ENCODE results near the gene MORN4.
"Not testable (repeated sequence)": the region's sequence is repeated elsewhere in the genome, so short reads cannot be mapped to it uniquely, and the experiment has no call there.

MORN4 gene

DNA sequence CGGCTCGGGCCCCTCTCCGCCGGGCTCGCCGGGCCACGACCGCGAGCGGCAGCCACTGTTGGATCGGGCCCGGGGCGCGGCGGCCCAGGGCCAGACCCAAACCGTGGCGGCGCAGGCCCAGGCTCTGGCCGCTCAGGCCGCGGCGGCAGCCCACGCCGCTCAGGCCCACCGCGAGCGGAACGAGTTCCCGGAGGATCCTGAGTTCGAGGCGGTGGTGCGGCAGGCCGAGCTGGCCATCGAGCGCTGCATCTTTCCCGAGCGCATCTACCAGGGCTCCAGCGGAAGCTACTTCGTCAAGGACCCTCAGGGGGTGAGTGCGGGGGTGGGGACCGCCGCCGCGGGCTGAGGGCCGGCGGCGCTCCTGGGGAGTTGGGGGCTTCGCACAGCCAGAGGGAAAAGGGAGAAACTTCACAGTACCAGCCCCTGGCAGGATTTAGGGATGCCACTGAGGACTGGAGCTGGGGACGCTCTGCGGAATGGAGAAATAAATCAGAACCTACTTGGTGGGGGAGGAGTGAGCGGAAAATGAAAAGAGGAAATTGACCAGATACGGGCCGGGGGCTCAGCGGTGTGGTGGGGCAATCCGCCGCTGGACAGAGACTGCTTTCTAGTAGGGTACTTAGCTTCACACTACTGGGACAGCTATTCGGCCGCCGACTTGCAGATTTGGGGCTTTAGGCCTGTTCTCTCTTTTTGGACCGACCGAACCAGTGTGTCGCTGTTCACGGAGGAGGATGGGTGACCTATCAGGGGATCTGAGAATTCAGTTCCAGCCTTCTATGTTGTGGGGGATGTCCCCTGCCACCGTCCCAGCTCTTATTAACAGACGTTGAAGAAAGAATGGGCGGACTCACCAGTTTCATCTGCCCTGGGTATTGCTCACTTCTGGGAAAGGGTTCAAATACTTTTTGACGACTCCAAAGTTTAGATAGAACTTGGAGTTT lies 7.8 kb upstream of the MORN4 start:
- no peak for DNase-seq (ENCODE audit: low read depth)

DNA sequence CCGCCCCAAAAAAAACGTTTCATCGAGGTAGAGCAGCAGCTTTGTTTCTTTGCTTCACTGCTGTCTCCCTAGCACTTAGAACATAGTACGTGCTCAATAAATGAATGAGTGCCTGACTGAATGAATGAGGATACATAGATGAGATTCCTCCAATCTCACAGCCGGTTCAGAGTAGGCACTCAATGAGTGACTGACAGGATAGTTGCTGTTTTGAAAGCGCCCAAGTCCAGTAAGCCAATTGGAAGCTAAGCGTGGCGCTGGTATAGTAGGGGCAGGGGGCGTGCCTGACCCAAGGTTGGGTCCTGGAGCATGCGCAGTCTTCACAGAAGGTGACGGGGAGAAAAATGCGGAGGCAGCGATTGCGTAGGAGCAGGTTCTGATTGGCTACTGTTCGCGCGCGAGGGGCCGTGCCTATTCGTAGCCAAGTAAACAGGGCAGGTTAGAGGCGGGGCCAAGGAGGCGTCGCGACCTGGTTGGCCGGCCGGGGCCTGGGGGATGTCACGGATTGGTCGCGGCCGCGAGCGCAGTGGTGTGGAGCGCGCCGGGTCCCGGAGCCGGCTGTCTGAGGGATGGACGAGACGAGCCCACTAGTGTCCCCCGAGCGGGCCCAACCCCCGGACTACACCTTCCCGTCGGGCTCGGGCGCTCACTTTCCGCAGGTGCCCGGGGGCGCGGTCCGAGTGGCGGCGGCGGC lies 7.0 kb upstream of the MORN4 start, which contains the start of gene PI4K2A:
PI4K2A (plus strand) TSS at position 498 of the 694 bp plus-strand sequence; CDS start at position 570, 72 bp downstream.
- peak; percentile 97 for DNase-seq (ENCODE audit: low read depth)

DNA sequence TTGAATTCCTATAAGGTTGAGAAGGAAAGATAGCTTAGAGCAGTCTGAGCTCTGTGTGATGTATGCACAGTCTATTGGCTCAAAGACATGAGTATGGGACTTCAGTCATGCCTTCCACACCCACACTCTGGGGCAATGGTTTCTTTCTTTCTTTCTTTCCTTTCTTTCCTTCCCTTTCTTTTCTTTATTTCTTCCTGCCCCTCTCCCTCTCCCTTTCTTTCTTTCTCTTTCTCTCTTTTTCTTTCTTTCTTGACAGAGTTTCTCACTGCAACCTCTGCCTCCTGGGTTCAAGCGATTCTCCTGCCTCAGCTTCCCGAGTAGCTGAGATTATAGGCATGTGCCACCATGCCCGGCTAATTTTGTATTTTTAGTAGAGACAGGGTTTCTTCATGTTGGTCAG lies 5.8 kb upstream of the MORN4 start:
- not testable (repeated sequence) for DNase-seq (ENCODE audit: low read depth)

DNA sequence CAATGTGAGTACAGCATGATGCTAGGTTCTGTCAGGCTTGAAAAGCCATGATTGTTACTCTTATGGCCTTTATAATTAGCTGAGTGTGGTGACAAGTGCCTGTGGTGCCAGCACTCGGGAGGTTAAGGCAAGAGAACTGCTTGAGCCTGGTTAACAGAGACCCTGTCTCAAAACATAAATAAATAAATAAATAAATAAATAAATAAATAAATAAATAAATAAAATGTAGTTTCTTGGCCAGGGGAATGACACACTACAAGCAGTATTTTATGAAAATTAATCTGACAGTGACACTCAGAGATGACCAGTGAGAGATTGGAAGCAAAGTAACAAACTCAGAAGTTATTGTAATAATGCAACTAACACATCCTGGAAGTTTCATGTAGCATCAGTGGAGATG lies 2.3 kb upstream of the MORN4 start:
- no peak for DNase-seq (ENCODE audit: low read depth)

DNA sequence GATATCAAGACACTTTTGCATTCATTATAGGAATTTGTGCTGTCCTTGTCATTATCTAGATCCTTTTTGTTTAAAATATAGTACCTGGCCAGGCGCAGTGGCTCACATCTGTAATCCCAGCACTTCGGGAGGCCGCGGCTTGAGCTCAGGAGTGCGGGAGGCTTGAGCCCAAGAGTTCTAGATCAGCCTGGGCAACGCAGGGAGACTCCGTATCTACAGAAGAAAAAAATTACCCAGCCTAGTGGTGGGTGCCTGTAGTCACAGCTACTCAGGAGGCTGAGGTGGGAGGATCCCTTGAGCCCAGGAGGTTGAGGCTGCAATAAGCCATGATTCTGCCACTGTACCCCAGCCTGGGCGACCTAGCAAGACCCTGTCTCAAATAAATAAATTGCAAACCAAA lies 621 bp upstream of the MORN4 start:
- DNase-seq (ENCODE audit: low read depth) = no peak

DNA sequence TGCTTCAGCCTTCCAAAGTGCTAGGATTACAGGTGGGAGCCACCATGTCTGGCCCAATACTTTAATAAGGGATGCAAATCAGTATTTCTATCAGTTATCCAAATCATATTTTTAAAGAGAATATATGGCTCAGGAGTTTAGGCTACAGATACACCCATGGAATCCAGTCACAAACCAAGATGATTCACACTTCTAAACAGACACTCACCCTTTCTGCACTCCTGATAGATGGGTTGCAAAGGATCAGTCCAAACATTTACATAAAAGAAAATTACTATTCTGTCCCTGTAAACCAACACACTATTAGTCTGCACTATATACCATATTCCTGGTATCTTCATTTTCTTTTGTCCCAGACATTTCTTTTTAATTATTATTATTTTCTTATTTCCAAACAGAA lies 2.2 kb downstream of the MORN4 start:
- DNase-seq (ENCODE audit: low read depth) = no peak

DNA sequence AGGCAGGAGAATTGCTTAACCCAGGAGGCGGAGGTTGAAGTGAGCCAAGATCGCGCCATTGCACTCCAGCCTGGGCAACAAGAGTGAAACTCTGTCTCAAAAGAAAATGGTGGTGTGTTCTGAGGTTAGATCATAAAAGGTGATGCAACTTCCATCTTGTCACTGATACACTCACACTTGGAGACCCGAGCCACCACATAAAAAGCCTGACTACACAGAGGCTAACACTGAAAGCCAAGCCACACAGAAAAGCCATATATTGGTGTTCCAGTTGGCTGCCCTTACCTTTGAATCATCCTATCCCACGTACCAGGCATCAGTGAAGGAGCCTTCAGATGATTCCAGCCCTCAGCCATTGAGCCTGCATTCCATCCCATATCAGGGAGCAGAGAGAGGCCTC lies 4.0 kb downstream of the MORN4 start:
- DNase-seq (ENCODE audit: low read depth) = no peak

DNA sequence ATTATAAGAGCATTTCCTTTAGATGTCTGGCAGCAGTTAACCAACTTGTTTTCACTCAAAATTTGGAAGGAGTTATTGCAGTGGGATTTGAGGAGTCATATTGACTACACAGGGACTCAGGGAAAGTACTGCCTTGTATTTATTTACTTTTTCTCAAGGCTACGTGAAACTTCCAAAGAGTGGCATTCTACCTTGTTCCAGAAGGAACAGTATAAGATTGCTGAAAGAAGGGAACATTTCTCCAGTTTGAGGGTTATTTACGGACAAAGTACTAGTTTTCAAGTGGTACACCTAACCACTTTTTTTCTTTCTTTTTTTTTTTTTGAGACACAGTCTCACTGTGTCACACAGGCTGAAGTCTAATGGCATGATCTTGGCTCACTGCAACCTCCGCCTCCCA lies 5.1 kb downstream of the MORN4 start:
- DNase-seq (ENCODE audit: low read depth) = no peak

DNA sequence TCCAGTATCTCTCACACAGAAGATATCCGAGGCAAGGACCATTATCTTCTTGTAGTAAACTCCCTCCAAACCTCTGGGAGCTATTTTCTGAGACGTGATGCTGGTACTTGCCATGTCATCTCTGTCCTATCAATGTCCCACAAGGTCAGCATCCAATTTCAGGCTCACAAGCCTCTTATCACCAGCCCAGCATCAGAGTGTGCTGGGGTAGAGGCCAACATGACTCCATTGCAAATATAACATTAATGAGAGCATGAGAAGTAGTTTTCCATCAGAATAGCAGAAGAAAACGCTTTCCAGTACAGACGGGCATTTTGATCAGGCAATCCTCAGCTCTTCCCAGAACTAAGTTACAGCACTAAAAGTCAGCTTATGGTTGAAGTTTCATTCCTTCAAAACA lies 5.6 kb downstream of the MORN4 start:
- DNase-seq (ENCODE audit: low read depth) = no peak

DNA sequence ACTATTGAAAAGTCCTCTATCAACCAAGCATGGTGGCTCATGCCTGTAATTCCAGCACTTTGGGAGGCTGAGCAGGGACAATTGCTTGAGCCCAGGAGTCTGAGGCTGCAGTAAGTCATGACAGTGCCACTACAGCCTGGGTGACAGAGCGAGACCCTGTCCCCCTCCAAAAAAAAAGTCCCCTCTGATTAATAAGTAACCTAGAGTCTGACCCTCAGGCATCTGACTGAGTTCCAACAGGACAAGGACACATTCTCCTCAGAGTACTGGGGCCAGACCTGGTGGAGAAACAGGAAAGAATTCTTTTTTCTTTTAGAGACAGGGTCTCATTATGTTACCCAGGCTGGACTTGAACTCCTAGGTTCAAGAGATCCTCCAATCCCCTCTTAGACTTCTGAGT lies 10.0 kb downstream of the MORN4 start:
- DNase-seq (ENCODE audit: low read depth) = no peak

DNA sequence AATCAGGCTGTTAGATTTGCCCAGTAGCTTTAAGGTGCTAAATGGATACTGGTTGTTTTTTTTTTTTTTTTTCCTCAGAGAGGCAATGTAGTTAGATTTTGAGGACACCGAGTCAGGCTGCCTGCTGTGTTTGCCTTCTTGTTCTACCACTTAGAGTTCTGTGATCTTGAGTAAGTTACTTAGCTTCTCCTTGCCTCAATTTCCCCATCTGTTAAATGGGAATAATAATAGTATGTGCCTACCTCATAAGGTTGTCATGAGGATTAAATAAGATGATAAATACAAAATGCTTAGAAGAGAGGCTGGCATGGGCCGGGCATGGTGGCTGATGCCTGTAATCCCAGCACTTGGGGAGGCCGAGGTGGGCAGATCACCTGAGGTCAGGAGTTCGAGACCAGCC lies 14.6 kb downstream of the MORN4 start:
- no peak for DNase-seq (ENCODE audit: low read depth)

DNA sequence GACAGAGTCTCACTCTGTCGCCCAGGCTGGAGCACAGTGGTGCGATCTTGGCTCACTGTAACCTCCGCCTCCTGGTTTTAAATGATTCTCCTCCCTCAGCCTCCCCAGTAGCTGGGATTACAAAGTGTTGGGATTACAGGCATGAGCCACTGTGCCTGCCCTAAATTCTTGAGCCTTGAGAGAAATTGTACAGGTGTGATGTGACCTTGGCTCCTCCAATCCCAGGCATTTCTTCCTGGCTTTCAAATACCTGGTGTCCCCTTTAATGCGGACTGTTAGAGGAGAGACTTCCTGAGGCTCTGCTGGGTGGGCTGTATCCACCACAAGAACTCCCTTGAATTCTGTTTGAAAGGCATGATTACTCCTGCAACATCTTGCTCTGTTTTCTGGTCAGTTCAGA lies 15.0 kb downstream of the MORN4 start:
- DNase-seq (ENCODE audit: low read depth) = no peak

DNA sequence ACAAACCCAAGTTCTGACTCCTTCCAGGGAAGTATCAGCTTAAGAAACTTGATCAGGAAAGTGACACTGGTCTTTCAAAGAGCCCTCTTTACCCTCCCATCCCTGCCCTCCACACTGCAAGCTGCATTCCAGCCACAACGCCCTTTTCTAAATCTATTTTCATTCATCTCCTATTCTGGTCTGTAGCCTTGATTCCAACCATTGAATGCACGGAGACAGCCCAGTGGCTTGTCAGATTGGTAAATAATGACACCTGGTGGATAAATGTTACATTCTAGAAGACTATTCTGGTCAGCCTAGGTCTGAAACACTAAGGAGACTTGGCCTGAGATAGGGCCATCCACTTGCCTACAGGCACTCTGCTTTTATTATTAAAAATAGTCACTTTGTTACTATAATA lies 20.9 kb downstream of the MORN4 start:
- no peak for DNase-seq (ENCODE audit: low read depth)

DNA sequence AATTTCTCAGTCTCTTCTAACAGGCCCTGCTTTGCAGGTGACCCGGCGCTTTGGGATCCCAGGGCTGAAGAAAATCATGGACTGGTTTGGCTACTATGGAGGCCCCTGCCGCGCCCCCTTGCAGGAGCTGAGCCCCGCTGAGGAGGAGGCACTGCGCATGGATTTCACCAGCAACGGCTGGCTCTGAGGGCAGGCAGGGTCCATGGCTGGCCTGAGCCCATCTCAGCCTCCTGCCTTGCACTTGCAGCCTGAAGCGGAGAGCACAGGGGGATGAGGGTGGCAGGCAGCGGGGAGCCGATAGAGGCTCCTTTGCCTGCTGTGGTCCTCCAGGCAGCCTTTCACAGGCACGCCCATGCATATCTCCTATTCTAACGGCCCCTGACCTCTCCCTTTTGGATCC lies 21.8 kb downstream of the MORN4 start:
- DNase-seq (ENCODE audit: low read depth) = no peak

DNA sequence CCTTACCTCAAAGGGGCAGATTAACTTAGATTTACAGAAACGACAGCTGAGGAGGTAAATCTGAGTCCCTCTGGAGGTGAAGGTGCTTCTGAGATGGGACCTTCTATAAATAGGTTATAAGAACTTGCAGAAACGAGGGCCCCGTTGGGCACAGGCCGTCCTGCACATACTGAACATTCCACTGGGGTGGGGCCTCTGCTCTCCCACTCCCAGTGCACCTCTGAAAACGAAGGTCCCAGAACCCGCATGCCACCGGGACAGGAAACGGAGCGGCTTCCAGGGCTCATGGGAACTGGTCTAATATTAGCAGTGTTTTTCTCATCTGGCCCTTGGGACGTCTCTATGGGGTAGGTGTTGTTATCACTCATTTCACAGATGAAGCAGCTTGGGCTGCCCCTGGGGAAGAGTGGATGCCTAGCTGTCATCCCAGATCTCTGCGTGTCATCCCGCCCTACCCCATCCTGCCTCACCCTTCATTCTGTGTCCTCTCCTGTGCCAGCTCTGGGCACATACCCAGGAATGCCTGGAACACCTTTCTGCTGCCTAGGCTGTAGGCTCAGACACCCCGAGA lies 24.2 kb downstream of the MORN4 start:
- DNase-seq (ENCODE audit: low read depth) = no peak

DNA sequence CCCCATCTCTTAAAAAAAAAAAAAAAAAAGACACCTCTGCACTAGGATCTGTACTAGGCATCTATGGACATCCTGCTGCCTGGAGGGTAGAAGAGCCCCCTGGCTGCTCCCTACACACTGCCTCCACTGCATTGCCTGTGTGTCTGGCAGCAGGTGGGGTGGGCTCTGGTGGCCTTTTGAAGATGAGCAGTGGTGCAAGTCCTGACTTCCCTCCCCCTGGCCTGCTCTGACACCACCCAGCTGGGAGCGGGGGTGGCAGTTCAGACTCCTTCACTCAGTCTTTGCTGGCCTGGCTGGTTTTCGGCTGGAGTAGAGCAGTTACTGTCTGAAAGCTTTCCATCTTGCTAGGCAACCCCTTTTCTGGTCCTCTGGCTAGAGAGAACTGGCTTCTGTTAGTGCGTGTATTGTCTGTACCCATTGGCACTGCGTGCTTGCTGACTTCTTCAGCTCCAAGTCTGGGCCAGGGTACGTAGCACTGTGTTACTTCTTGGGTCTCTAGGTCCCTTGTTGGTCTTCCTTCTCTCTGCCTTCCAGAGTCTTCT lies 26.1 kb downstream of the MORN4 start:
- no peak for DNase-seq (ENCODE audit: low read depth)

DNA sequence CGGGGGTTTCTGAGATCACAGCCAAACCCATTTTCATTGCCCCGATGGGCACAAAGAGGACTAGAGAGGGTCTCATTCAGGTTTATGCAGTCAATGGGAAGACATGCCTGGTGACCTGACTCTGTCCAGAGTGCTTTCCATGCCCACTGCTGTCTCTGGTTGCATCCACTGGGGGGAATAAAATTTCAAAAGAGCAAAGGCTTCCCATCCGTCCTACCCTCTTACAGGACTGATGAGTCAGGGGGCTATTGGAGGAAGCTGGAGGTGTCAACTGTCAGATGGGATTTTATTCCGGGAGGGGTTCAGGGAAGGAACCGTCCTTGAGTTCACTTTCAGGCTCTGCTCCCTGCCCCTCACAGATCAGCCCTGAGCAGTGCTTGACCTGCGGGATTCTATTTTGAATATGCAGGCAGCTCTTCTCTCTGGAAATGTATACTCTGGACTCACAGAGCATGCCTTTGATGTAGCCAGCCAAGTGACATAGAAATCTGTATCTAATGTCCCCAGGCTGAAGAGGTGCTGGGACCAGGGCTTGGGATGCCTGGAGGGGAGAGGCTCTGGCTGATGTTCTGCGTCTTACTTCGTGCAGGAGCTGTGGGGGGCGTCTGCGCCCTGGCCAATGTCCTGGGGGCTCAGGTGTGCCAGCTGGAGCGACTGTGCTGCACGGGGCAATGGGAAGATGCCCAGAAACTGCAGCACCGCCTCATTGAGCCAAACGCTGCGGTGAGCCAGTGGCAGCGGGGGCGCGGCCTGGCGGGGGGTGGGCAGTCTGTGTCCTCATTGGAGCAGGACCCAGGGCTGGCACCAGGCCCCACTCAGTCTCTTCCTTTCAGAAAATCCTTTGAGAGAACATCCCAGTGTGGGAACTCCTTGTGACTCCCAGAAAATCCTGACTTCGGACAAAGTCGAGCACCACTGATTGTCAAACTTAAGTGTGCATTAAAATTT lies 31.8 kb downstream of the MORN4 start:
- DNase-seq (ENCODE audit: low read depth) = no peak

DNA sequence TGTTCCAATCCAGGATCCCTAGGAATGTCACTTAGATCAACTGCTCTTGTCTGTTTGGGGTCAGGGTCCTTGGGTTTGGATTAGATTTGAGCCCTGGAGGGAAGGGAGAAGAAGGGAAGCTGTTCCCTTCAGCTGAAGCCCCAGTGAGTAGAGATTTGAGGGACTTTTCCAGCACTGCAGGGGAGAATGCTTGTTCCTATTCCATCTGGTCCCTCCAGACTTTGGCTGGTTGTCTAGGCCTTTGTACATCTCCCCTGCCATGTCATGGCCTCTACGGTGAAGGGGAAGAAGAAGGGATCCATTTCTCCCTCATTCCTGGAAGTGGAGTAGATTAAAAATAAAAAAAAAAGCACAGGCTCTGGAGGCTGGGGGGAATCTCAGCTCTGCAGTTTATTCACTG lies 32.7 kb downstream of the MORN4 start:
- no peak for DNase-seq (ENCODE audit: low read depth)

DNA sequence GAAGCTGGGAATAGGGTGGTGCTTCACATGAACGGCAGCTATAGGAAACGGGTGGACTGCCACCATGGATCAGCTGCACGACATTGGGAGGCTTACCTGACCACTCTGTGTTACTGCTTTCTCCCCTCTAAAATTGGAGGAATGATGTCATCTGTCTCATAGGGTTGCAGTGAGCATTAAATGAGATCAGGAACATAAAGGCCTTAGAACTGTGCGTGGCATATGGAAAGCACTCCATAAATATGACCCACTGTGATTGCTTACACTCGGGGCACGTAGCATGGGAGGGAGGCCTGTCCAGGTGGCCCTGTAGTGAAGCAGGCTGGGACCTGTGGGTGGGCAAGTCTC lies 34.1 kb downstream of the MORN4 start:
- DNase-seq (ENCODE audit: low read depth) = no peak

DNA sequence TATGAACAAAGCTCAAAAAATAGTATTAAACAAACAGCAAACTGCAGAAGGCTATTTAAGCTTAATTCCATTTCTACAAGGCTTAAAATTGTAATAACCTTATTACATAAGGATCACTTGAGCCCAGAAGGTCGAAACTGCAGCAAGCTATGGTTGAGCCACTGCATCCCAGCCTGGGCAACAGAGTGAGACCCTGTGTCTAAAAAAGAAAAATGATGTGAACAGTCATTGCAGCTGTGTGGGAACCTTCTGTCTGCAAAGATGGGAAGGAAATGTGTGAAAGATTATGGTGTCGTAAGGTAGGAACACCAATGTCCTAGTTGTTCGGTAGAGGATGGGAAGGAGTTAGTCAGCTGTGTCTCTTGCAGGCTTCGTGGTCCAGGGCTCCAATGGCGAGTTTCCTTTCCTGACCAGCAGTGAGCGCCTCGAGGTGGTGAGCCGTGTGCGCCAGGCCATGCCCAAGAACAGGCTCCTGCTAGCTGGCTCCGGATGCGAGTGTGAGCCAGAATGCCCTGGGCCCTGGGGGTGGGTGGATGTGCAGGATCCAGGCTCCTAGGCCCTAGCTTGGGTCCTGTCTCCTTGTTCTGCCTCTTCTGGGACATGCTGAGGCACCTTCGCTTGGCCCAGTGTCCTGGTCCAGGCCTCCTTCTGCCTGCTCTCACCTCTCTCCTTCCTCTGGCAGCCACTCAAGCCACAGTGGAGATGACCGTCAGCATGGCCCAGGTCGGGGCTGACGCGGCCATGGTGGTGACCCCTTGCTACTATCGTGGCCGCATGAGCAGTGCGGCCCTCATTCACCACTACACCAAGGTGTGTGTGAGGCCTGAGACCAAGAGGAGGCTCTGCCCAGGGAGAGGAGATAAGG lies 34.7 kb downstream of the MORN4 start:
- no peak for DNase-seq (ENCODE audit: low read depth)

DNA sequence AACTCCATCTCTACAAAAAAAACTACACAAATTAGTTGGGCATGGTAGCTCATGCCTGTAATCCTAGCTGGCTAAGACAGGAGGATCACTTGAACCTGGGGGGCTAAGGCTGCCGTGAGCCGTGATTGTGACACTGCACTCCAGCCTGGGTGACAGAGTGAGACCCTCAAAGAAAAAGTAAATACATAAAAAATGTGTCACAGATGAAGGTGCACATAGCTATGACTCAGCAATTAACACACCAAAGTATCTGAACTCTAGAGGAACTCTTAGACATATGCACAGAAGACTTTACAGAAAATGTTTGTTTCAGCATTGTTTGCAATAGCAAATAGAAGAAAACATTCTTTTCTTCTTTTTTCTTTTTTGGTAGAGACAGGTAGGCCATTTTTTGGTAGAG lies 35.5 kb downstream of the MORN4 start:
- DNase-seq (ENCODE audit: low read depth) = no peak
